GM18508 (cell line): ENCODE results near the gene TRIM33.
"Not testable (repeated sequence)": the region's sequence is repeated elsewhere in the genome, so short reads cannot be mapped to it uniquely, and the experiment has no call there.

Experiments
- ATAC-seq: cut with Tn5 transposase; IDR thresholded peaks from one replicate; pipeline ENCODE4 v1.9.1; 2021; ENCODE audit warnings: moderate number of reproducible peaks; ENCODE audit not compliant: insufficient read depth, unreplicated experiment

Gene TRIM33

DNA sequence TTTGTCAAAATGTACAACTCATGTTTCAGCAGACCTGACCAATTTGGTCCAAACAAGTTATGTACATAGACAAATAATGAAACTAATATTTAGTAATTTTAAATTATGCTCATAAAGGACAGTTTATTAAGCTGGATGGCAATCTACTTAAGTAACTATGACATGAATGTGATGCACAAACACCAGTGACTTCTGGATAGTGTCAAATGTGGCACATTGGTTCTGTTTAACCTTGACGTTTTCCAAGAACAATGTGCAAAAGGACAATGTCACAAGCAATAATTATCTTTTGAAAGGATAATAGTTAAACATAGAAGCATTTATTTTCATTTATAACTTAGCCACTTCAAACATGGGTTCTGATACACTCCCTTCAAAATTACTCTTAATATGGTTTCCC, 80.0 kb downstream of the TRIM33 start:
- no peak for ATAC-seq

DNA sequence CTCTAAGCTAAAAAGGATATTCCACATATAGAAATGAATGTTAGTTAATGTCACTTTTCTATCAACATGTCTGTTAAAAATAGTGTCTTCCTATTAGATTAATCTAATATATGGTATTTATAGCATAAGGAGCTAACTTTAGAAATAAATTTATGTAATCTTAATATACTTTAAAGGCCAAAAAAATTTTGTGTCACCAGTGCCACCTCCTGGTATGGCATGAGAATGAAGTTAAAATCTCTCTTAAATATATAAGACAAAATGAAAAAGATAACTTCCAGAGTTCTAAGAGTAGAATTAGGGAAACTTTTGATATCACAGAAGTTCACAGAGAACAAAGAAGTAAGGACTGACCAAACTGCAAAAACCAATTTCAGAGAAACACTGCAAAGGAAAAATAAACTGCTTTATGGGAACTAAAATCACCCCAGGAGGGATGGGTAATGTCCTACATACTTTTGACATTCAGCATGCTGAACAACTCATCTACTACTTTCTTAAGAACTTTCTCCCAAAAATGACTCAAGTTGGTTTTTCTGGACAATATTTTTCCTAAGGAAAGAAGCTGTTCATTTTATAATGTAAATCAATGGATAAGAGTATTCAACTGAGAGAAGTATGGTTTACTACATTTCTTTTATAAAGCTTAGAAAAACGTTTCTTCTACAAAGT, 82.8 kb downstream of the TRIM33 start:
- ATAC-seq = no peak

DNA sequence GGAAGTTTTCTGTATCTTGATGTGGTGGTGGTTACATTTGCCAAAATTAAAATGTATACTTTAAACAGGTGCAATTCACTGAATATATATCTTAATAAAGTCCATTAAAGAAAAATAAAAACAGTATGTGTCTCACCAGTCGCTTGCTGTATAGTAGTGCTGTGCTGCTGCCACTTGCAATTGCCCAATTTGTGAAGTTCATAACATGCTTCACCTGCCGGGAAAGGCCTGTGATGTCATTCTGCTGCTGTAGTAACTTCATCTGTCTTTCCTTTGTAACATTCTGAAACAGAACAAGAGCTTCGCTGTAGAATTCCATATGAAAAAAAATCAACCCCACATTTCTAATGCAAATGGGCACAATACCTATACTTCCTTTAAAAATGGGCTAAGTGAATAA, 83.4 kb downstream of the TRIM33 start:
- ATAC-seq = no peak

DNA sequence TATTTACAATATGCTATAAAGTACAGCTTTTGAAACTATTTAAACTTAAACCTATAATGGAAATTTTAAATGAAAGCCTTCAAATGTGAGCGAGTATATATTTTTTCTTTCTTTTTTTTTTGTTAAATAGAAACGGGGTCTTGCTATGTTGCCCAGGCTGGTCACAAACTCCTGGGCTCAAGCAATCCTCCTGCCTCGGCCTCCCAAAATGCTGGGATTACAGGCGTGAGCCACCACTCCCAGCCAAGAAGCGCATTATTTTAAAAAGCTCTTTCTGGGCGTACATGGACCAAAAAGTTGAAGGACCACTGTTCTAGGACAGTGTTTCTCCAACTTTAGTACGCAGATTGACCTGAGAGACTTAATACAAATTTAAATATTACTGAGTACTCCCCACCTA, 87.5 kb downstream of the TRIM33 start:
- ATAC-seq = no peak

DNA sequence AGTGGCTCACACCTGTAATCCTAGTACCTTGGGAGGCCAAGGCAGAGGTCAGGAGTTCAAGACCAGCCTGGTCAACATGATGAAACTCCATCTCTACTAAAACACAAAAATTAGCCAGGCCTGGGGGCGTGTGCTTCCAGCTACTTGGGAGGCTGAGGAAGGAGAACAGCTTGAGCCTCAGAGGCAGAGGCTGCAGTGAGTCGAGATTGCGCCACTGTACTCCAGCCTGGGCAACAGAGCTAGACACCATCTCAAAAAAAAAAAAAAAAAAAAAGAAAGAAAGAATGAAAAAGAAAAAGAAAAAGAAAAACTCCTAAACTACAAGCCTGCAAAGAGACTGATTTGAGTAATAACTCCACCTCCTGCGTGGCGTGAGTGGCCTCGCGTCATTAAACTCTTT, 92.1 kb downstream of the TRIM33 start:
- not testable (repeated sequence) for ATAC-seq

DNA sequence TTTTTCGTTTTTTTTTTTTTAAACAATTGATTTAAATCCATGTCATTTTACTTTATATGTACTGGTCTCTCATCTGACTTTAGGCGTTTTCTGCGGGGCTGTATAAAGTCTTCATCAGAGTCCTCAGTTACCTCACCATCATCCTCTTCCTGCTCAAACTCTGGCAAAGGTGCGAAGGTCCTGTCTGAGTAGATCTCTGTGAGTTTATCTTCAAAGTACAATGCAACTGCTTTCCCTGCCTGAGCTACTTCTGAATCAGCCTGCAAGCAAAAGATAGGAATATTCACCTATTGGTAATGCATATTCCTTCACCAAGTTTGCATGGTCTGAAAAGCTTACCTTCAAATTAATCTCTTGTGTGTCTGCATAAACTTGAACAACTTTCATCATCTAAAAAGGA, 113.4 kb downstream of the TRIM33 start:
- ATAC-seq = no peak

DNA sequence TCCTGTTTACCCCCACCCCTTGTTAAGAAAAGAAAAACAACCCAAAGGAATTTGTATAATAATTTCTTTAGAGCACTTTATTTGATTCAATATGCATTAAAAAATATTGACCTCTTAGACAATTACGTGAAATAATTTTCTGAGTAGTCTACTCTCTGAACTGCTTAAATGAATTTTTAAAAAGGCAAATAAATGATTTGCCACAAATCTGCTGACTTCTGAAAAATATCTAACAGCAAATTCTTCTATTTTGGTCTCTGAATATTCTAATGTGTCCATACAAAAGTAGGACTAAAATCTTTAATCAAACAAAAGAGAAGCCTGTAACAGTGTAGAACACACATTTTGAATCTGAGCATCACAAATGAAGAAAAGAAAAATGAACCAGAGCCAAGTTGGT, 115.1 kb downstream of the TRIM33 start:
- no peak for ATAC-seq

DNA sequence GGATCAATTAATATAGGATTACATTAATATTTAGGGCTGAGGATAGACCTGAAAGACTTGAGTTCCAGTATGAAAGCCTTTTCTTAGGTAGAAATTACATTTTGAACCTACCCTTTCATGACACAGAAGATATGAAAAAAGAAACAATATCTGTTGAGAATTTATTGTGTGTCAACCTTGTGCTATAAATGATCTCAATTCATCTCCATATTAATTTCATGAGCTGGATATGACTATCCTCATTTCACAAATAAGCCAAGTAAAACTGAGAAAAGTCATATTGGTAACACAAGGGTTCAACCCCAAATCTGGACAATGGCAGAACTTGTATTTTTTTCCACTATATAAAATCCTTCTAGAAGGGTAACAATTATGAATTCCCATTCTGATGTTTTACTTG, 120.0 kb downstream of the TRIM33 start:
- no peak for ATAC-seq

DNA sequence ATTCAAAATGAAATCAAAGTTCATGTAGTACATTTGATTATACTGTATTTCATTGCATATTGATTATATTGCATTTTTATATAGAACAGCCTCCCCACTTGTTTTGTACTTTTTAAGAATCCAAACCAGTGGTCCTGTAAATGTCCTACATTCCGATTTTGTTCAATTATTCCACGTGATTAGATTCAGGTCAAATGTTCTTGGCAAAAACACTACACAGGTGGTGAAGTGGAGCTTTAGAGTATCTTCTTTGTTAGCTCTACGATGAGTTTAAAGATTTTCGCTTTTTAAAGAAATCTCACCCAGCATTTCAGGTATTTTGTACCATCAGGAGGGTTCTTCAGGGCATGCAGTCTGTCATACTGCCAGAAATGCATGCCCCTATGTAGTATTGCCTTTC, 120.6 kb downstream of the TRIM33 start:
- ATAC-seq = no peak

DNA sequence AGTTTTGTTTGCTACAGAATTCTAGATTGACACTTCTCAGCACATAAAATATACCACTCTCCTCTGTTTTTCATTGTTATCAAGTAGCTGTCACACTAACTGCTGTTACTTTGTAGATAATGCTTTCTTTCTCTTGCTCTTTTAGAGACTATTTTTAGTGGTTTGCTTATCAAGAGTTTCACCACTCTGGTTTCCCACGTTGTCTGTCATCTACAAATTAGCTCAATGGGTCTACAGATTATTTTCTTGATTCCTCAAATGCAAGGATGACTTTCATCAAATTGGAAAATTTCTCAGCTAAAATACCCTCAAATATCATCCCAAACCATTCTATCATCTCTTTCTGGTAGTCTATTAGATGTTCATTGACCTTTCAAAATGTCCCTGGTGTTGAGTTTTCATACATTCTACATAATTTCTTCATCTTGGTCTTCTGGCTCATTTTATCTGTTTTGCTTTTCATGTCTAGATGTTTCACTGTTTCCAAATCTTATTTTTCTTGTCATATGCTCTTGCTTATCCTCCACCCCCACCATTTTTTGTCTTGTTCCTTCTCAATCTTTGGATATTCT, 122.5 kb downstream of the TRIM33 start:
- ATAC-seq = no peak

DNA sequence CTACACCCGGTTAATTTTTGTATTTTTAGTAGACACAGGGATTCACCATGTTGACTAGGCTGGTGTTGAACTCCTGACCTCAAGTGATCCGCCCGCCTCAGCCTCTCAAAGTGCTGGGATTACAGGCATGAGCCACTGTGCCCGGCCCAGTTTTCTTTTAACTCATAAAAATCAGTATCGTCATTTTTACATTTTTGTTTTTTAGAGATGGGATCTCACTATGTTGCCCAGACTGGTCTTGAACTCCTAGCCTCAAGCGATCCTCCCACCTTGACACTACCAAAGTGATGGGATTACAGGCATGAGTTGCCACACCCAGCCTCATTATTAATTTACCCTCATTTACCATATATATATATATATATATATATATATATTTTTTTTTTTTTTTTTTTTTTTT, 123.4 kb downstream of the TRIM33 start:
- ATAC-seq = not testable (repeated sequence)

DNA sequence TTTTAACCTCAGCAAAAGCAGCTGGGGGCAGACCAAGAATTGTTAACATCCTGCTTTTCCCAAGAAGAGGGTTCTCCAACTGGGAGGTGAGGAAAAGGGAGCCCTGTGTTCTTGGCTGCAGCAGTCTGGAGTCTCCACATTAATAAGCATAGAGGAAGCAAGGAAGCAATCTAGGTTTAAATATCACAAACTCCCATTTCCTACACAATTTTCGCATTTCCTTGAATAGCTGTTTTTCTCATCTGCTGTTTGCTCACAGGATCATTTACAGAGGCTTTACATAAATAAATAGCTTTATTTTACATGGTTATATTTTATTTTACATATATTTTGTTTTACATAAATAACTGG, 124.0 kb downstream of the TRIM33 start:
- ATAC-seq = no peak

DNA sequence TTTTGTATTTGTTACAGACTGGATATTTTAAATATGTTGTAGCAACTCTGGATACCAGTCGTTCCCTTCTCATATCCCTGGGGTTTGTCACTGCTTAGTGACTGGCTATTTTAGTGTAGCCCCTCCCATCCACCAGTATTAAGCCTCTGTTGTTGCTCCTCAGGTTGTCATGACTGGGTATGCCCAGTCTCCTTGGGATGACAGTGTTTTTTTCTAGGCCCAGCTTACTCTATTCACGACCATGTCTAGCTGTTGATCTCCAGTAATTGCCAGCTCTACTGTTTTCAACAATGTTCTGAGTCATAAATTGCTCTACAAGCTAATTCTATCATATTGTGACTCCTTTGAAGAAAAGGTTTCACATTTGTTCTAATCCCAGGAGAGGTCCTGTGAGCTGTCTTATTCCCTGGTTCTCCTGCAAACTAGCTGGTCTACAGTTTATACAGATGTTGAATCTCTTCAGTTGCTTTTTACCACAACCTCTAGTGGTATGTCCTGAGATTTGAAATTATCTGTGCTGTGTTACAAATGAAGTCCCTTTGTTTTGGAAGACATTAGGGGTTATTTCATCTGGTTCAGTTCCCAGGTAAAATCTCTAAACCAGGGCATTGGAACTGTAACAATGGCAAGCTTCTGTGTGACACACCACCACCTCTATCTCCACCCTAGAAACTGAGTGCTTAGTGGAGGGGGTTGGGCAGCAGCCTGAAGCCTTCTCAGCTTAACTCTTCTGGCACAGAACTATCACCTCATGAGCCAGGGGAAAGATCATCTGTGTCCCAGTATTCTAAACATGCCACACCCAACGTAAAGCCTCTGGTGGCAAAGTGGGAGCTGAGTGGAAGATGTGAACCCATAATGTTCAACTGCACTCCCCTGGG, 124.6 kb downstream of the TRIM33 start:
- no peak for ATAC-seq

DNA sequence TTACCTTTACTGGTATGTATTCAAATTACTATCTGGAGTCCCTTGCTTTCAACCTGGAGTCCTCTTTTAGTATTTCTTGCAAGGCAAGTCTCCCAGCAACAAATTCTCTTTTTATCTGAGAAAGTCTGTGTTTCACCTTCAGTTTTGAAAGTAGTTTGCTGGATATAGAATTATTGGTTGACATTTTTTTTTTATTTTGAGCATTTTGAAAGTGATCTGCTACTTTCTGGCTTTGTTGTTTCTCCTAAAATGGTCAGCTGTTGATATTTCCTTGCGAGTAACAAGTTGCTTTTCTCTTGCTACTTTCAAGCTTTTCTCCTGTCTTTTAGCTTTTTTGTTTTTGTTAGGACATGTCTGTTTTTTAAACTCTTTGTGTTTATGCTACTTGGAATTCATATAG, 126.1 kb downstream of the TRIM33 start:
- no peak for ATAC-seq

DNA sequence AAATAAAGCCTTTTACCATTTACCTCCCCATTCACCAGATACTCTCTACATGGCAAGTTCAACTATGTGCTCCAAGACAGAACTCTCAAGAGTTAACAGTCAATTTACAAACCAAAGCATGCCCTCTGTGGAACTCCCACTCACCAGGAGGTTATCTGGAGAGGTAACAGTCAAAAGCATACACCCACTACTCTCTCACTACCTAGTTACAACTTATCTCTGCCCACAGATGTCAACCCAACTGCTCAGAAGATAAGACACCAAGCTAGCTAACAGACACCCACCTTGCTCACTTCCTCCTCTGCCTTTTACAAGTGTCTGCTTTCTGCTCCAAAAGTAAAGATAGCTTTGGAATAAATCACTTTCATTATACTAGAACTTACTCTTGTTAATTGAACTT, 131.0 kb downstream of the TRIM33 start:
- ATAC-seq = no peak

DNA sequence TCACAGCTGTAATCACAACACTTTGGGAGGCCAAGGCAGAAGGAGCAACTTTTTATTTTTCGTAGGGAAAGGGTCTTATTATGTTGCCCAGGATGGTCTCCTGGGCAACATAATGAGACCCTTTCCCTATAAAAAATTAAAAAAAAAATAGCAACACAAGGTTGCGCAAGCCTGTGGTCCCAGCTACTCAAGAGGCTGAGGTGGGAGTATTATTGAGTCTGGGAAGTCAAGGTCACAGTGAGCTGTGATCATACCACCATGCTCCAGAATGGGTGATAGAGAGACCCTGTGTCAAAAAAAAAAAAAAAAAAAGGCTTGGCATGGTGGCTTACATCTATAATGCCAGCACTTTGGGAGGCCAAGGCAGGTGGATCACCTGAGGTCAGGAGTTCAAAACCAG, 131.6 kb downstream of the TRIM33 start:
- no peak for ATAC-seq

DNA sequence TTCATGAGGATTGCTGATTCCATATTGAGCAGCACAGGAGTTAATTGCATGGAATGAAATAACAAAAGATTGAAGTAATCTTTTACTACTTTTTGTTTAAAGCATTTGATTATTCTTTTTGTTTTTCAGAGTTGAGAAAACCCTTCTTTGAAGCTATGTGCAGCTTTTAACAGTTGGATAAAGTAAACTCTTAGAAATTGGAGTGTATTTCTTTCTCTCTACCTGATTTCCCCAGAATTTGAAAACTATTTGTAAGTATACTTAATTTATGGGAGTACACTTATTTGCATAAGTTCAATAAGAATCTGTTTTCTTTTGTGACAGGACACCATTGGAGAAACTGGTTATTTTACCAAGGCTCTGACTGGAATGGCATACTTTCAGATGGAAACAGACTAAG, 133.6 kb downstream of the TRIM33 start:
- no peak for ATAC-seq

DNA sequence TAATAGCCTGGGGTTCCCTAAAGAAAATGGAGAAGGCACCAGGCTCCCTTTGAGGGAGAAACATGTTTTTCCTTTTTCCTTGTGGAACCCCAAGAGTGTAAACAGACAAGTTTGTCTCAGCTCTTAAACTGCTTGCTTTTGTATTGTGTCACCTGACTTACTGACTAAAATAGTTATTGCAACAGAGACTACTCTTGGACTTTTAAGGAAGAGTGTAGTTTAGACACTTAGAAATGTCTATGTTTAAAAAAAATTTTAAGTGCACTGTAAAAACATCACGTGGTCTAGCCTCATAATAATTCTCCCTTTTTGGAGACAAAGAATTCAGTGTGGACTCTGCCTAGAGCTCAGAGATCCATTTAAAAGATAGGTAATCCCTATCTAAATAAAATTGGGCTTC, 141.1 kb downstream of the TRIM33 start:
- ATAC-seq = no peak

DNA sequence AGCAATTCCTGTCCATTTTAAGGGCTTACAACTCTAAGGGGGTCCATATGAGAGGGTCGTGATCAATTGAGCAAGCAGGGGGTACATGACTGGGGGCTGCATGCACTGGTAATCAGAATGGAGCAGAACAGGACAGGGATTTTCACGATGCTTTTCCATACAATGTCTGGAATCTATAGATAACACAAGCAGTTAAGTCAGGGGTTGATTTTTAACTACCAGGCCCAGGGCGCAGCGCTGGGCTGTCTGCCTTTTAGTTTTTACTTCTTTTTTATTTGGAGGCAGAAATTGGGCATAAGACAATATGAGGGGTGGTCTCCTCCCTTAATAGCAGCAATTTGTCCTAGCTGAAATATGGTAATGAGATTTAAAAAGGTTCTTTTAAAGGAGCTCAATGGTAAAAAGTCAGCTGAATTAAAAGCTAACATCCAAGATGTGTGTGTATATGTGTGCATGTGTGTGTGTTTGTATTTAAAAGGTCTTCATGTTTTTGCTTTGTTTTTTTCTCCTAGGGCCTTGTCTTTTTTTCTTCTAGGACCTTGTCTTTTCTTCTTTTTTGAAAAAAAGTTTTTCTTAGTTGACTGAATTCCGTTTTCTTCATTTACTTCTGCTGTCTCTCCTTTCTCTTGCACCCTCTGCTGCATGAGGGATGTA, 141.6 kb downstream of the TRIM33 start:
- not testable (repeated sequence) for ATAC-seq

DNA sequence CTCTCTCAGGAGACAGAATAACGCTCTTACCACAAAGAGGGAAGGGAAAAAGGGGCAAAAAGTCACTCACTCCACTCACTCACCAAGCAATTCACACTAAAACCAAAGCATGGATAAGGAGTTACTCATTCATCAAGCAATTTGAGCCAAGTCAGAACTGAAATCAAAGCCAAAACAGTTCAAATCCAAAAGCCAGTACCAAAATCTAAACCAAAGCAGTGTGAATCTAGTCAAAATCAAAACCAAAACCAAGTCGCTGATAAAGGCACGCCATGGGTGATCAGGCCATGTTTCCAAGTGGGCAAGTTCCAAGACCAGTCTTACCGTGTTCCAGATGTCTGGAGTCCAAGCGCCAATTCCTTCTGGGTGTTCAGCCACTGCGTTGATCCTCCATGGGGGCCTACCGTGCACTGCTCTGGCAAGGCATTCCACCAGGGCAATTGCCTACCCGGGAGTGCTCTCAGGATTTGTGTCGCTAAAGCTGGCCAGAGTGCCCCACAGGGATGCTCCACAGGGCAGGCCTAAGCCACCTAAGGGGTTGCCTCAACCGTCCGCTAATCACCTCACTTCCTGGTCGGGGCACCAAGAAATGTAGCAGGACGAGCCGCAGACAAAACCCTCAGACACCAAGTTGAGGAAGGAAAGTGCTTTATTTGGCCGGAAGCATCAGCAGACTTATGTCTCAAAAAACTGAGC, 142.3 kb downstream of the TRIM33 start:
- ATAC-seq = no peak

DNA sequence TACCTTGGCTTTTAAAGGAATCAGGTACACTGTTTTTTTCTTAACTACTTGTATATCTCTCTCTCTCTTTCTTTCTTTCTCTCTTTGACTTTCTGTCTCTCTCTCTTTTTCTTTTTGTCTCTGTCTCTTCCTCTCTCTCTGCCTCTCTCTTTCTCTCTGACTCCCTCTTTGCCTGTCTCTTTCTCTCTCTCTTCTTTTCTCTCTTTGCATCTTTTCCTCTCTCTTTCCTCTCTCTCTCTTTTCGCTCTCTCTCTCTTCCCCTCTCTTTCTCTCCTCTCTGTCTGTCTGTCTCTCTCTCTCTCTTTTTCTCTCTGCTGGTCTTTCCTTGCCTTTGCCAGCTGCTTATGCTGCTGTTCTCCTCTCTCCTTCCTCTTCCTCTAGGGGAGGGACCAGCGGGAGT, 143.2 kb downstream of the TRIM33 start:
- ATAC-seq = no peak
